RWPE2 (cell line): Measurements from ENCODE around the gene XCL2.
"Not testable (repeated sequence)": the region's sequence is repeated elsewhere in the genome, so short reads cannot be mapped to it uniquely, and the experiment has no call there.

Source experiments
- ATAC-seq: fragments of 200-7000 bp; cut with Tn5 transposase; 3 replicates; pipeline ENCODE4 v1.9.1; 2021; ENCODE audit warnings: low read depth
- DNase-seq: peaks from one replicate; pipeline ENCODE4 v3.0.0-alpha.2; 2020; ENCODE audit warnings: low spot score
- H3K27ac ChIP-seq: fragments of 450-650 bp; 2 replicates; pipeline ENCODE4 v1.5.1; 2017; ENCODE audit warnings: mild to moderate bottlenecking; ENCODE audit not compliant: poor library complexity, severe bottlenecking
- H3K27me3 ChIP-seq: fragments of 250-450 bp; sonication (Bioruptor Pico); 2 replicates; pipeline ENCODE4 v1.5.1; 2021; ENCODE audit warnings: mild to moderate bottlenecking, moderate library complexity; ENCODE audit not compliant: insufficient read depth, poor library complexity, severe bottlenecking
- H3K36me3 ChIP-seq: fragments of 250-450 bp; sonication (Bioruptor Pico); 2 replicates; pipeline ENCODE4 v1.5.1; 2020; ENCODE audit warnings: low read depth, mild to moderate bottlenecking, moderate library complexity
- H3K4me1 ChIP-seq: fragments of 250-450 bp; sonication (Bioruptor Pico); 2 replicates; pipeline ENCODE4 v1.5.1; 2021; ENCODE audit warnings: mild to moderate bottlenecking, moderate library complexity; ENCODE audit not compliant: insufficient read depth, poor library complexity, severe bottlenecking
- H3K4me3 ChIP-seq: fragments of 250-450 bp; sonication (Bioruptor Pico); 2 replicates; pipeline ENCODE4 v1.5.1; 2021; ENCODE audit warnings: mild to moderate bottlenecking, moderate library complexity; ENCODE audit not compliant: severe bottlenecking
- H3K9me3 ChIP-seq: fragments of 250-450 bp; sonication (Bioruptor Pico); 2 replicates; pipeline ENCODE4 v1.5.1; 2021; ENCODE audit warnings: mild to moderate bottlenecking, moderate library complexity; ENCODE audit not compliant: severe bottlenecking
- TF ChIP-seq, protein P1 (sequence below): fragments of 450-650 bp; IDR thresholded peaks from one replicate; pipeline ENCODE4 v1.5.1; 2017; ENCODE audit warnings: mild to moderate bottlenecking, moderate library complexity; ENCODE audit not compliant: poor library complexity, severe bottlenecking

XCL2 gene, protein sequence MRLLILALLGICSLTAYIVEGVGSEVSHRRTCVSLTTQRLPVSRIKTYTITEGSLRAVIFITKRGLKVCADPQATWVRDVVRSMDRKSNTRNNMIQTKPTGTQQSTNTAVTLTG

GRCh38 chr1:168543840-168544498, at the start of gene XCL2:
Gene XCL2, minus strand, starts transcription at chr1:168543997. Its CDS starts 33 bp downstream, at chr1:168543964.
- DNase-seq, H3K9me3 ChIP-seq, H3K36me3 ChIP-seq, H3K4me1 ChIP-seq, H3K27me3 ChIP-seq, ATAC-seq, H3K4me3 ChIP-seq, H3K27ac ChIP-seq: not testable (repeated sequence)

DNA sequence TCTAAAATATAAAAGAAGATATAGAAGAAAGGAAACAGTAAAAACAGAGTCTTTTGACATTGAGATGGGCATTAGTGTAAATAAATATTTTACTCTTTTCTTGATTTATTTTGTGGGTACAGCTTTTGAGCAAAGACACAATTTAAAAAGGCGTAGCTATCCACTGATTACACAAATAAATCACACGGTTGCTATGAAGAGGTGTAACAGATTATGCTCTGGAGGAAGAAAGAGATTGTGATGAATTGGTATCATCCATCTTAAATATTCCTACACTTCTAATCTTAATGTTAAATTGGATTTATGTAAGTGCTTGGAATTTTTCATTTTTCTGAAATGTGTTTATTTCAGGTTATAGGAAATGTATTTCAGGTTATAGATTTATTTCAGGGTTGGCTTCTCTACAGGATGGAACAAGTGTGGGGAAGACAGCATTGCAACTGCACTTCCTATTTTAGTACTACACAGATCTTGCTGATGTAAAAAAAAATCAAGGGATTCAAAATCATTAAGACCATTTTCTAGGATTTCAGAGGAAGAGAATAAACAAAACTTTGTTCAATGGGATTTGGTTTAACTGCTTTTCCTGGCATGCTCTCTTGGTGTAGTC, 47.9 kb upstream of the XCL2 start:
- Histone ChIP-seq H3K4me1 (no peaks in the 10 kb centered on the region), H3K36me3 (no peaks in the 10 kb centered on the region), H3K27me3 (no peaks in the 10 kb centered on the region), H3K4me3 (no peak overlapping the region), H3K27ac (no peak overlapping the region), H3K9me3 (no peaks in the 10 kb centered on the region)
- ATAC-seq (no peak), DNase-seq (no peak)
- TF ChIP-seq, protein P1, sequence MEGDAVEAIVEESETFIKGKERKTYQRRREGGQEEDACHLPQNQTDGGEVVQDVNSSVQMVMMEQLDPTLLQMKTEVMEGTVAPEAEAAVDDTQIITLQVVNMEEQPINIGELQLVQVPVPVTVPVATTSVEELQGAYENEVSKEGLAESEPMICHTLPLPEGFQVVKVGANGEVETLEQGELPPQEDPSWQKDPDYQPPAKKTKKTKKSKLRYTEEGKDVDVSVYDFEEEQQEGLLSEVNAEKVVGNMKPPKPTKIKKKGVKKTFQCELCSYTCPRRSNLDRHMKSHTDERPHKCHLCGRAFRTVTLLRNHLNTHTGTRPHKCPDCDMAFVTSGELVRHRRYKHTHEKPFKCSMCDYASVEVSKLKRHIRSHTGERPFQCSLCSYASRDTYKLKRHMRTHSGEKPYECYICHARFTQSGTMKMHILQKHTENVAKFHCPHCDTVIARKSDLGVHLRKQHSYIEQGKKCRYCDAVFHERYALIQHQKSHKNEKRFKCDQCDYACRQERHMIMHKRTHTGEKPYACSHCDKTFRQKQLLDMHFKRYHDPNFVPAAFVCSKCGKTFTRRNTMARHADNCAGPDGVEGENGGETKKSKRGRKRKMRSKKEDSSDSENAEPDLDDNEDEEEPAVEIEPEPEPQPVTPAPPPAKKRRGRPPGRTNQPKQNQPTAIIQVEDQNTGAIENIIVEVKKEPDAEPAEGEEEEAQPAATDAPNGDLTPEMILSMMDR: no peak

DNA sequence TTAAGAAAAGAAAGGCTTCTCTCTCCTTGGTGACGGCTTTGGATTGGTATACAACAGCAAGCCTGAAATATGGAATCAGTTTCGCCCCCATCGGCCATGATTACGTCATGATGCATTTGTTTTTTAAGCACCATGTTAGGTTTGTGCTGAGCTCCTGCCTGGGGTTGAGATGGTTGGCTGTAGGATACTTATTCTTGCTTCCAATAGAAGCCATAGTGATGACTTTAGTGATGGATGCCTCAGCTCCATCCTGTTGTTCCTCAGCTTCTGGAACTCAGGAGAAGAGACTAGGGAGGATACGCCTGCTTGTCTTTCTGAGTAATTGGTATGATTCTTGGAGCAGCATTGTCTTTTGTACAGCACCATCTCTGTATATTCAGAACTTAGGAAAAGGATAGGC, 47.3 kb upstream of the XCL2 start:
- Histone ChIP-seq H3K36me3 (no peaks in the 10 kb centered on the region), H3K27ac (no peak overlapping the region), H3K9me3 (no peaks in the 10 kb centered on the region), H3K4me1 (no peaks in the 10 kb centered on the region), H3K4me3 (no peak overlapping the region), H3K27me3 (no peaks in the 10 kb centered on the region)
- ATAC-seq (no peak), DNase-seq (no peak)
- TF ChIP-seq, protein P1: no peak

DNA sequence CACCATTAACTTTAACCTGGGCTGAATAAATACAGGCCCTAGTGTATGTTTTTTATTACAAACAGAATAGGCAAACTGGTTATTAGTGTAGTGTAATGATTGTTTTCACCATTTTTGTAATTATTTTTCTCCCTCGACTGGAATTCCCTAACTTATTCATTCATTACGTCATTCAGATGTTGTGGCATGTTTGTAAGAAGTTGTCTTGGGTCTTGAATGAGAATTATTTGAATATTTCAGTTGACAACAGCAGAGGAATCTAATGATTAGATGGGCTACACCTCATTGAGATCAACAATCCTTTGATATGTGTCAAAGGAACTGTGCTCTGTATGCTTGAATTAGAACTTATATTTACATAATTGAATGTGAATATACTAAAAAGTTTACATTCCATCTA, 45.4 kb upstream of the XCL2 start:
- no peak overlapping the region for H3K27ac ChIP-seq
- H3K27me3 ChIP-seq: no peaks in the 10 kb centered on the region
- DNase-seq (no peak), ATAC-seq (no peak)
- TF ChIP-seq, protein P1: no peak
- no peaks in the 10 kb centered on the region for H3K9me3 ChIP-seq
- H3K4me3 ChIP-seq: no peak overlapping the region
- no peaks in the 10 kb centered on the region for H3K36me3 ChIP-seq
- H3K4me1 ChIP-seq: no peaks in the 10 kb centered on the region

DNA sequence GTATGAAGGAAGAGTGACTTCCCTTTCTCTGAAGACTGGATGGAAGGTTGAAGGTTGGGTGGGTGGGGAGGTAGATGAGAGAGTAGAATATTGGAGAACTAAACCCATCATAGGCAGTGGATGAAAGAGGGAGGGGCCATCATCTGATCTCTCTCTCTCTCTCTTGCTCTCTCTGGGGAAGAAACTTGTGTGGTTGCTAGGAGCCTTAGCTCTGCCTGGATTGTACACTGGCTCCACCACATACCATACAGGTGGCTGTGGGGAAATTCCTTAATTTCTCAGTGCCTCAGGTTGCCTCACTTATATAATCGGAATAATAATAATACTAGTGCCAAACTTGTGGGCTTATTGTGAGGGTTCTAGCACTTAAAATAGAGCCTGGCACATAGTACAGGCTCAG, 42.1 kb upstream of the XCL2 start:
- Histone ChIP-seq H3K36me3 (no peaks in the 10 kb centered on the region), H3K9me3 (no peaks in the 10 kb centered on the region), H3K4me1 (no peaks in the 10 kb centered on the region), H3K4me3 (no peak overlapping the region), H3K27me3 (no peaks in the 10 kb centered on the region), H3K27ac (no peak overlapping the region)
- ATAC-seq: no peak
- TF ChIP-seq, protein P1: no peak
- no peak for DNase-seq
